Hepatocyte (in vitro differentiated cells): Measurements from ENCODE around the gene YOD1.

ENCODE experiments used
- CTCF ChIP-seq: fragments of 200-600 bp; sonication (generic); IDR thresholded peaks from 2 replicates; pipeline ENCODE4 v1.5.1; 2016; ENCODE audit warnings: antibody characterized with exemption, mild to moderate bottlenecking; ENCODE audit not compliant: poor library complexity
- EZH2 ChIP-seq: fragments of 200-600 bp; sonication (generic); IDR thresholded peaks from 2 replicates; pipeline ENCODE4 v1.6.1; 2016; ENCODE audit warnings: antibody characterized with exemption, mild to moderate bottlenecking, borderline replicate concordance
- EZH2phosphoT487 ChIP-seq: fragments of 200-600 bp; sonication (generic); IDR thresholded peaks from one replicate; pipeline ENCODE4 v1.6.1; 2018; ENCODE audit warnings: antibody characterized with exemption, mild to moderate bottlenecking, low read depth, moderate library complexity; ENCODE audit not compliant: unreplicated experiment, severe bottlenecking

DNA sequence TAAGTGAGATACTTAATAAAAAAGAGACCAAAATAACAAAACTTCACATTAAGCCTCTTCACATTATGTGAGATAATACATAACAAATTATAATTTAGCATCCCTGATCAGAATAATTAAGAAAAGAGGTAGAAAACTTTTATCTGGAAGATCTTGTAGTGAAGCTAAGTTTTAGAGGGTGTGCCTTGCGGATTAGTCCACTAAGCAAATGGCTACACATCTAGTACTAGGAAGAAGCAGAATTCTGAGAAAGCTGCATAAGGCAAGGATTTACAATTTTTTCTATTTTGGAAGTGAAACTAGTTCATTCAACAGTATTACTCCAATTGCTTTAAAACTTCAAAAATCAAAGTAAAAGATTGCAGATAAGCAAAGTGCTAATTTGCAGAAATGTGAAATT lies 3.5 kb downstream of the YOD1 start:
- TF ChIP-seq CTCF (no peak), EZH2 (no peak), EZH2phosphoT487 (no peak)
